SK-N-MC (cell line): Measurements from ENCODE around the gene OTOS.

Source experiments
- DNase-seq: peaks from one replicate; pipeline ENCODE4 v3.0.0-alpha.2; 2011; ENCODE audit warnings: low read depth, low spot score
- H3K27ac ChIP-seq: fragments of 200-600 bp; sonication (generic); 2 replicates; pipeline ENCODE4 v1.5.1; 2016; ENCODE audit warnings: mixed run types
- H3K36me3 ChIP-seq: fragments of 200-600 bp; sonication (generic); 2 replicates; pipeline ENCODE4 v1.6.1; 2017; ENCODE audit warnings: antibody characterized with exemption, low read length, mixed read lengths; ENCODE audit not compliant: insufficient read depth
- H3K4me3 ChIP-seq: fragments of 200-600 bp; sonication (generic); 2 replicates; pipeline ENCODE4 v1.5.1; 2016
- H3K9ac ChIP-seq: fragments of 200-600 bp; sonication (generic); 2 replicates; pipeline ENCODE4 v1.8.0; 2017; ENCODE audit warnings: mixed run types, mixed read lengths; ENCODE audit not compliant: insufficient read length
- H3K9me3 ChIP-seq: fragments of 200-600 bp; sonication (generic); 2 replicates; pipeline ENCODE4 v1.6.1; 2017; ENCODE audit warnings: low read depth, mild to moderate bottlenecking, antibody characterized with exemption, low read length, moderate library complexity, mixed read lengths
- EZH2 ChIP-seq: fragments of 200-600 bp; sonication (generic); IDR thresholded peaks from one replicate; pipeline ENCODE4 v1.6.1; 2017; ENCODE audit warnings: antibody characterized with exemption
- FOXP2 ChIP-seq: optimal IDR thresholded peaks from 2 replicates; pipeline ENCODE3; 2011; ENCODE audit warnings: mild to moderate bottlenecking, moderate library complexity; ENCODE audit not compliant: insufficient read depth; ENCODE audit errors: extremely low read length, control extremely low read depth
- POLR2AphosphoS5 ChIP-seq: IDR thresholded peaks from 2 replicates; pipeline ENCODE4 v1.6.1; 2012; ENCODE audit warnings: mild to moderate bottlenecking, low read depth, low read length, borderline replicate concordance

The OTOS gene

GRCh38 chr2:240089306-240089705 is 51.2 kb downstream of the OTOS start:
- DNase-seq, result no peak
- H3K36me3 ChIP-seq, result no peaks in the 10 kb centered on the region
- no peak overlapping the region for H3K27ac ChIP-seq
- no peaks in the 10 kb centered on the region for H3K9me3 ChIP-seq
- H3K4me3 ChIP-seq, result no peak overlapping the region
- TF ChIP-seq EZH2 (no peak), POLR2AphosphoS5 (no peak), FOXP2 (no peak)
- H3K9ac ChIP-seq, result no peak overlapping the region
